Astrocyte of the cerebellum (primary cell): ENCODE measurements around the gene OGFR.

Experiments used
- DNase-seq: peaks from one replicate; pipeline ENCODE4 v3.0.0-alpha.2; 2011; ENCODE audit warnings: low read depth
- H3K4me3 ChIP-seq: 2 replicates; pipeline ENCODE4 v1.5.1; 2011; ENCODE audit warnings: mild to moderate bottlenecking, low read depth, low read length, moderate library complexity
- CTCF ChIP-seq: IDR thresholded peaks from 2 replicates; pipeline ENCODE4 v1.5.1; 2012; ENCODE audit warnings: low read length, low read depth, moderate library complexity, mild to moderate bottlenecking; ENCODE audit errors: missing control alignments
- in situ Hi-C: cut with HindIII; loops from 2 replicates; pipeline ENCODE4 v1.10.0; 2017; ENCODE audit warnings: low sequenced_read_pairs

The OGFR gene

GRCh38 chr20:62780696-62781095 lies 23.9 kb upstream of the OGFR start:
- in situ Hi-C loops, result loop anchor here (10.0 kb wide), 1 partner anchor 116 kb away; no protein-coding TSS in a partner anchor
- no peak for DNase-seq
- TF ChIP-seq CTCF, result no peak

GRCh38 chr20:62782149-62782892 lies 22.3 kb upstream of the OGFR start:
- no peak overlapping the region for H3K4me3 ChIP-seq
- no peak for DNase-seq
- in situ Hi-C loops, result loop anchor here (10.0 kb wide), 1 partner anchor 118 kb away; no protein-coding TSS in a partner anchor
- peak; percentile 7 for TF ChIP-seq CTCF

More at GRCh38 chr20:62780696-62781095, 23.9 kb upstream of the OGFR start:
- H3K4me3 ChIP-seq, result no peak overlapping the region

GRCh38 chr20:62782893-62783278 lies 21.7 kb upstream of the OGFR start:
- H3K4me3 ChIP-seq, result no peak overlapping the region
- in situ Hi-C loops, result loop anchor here (10.0 kb wide), 1 partner anchor 118 kb away; no protein-coding TSS in a partner anchor
- TF ChIP-seq CTCF, result no peak
- no peak for DNase-seq

GRCh38 chr20:62784497-62784896 lies 20.1 kb upstream of the OGFR start:
- TF ChIP-seq CTCF, result no peak
- DNase-seq, result no peak
- no peak overlapping the region for H3K4me3 ChIP-seq
- in situ Hi-C loops, result loop anchor here (10.0 kb wide), 1 partner anchor 120 kb away; no protein-coding TSS in a partner anchor

- DNase-seq, result no peak
- H3K4me3 ChIP-seq, result no peak overlapping the region
- no peak for TF ChIP-seq CTCF
- in situ Hi-C loops, result loop anchor here (10.0 kb wide), 1 partner anchor 121 kb away; no protein-coding TSS in a partner anchor
Measured at GRCh38 chr20:62785393-62785792, 19.2 kb upstream of the OGFR start.

GRCh38 chr20:62786157-62786556 lies 18.5 kb upstream of the OGFR start:
- no peak for TF ChIP-seq CTCF
- no peak overlapping the region for H3K4me3 ChIP-seq
- no peak for DNase-seq
- in situ Hi-C loops, result loop anchor here (10.0 kb wide), 1 partner anchor 121 kb away; no protein-coding TSS in a partner anchor
